Measurements from ENCODE around the gene THAP9. TPM values are rescaled to one million over a fixed set of nuclear protein-coding genes. Genes with fewer than 3 reads are reported as not detected.
"Not testable (repeated sequence)": the region's sequence is repeated elsewhere in the genome, so short reads cannot be mapped to it uniquely, and the experiment has no call there.

The THAP9 gene
- polyA plus RNA-seq, 3 donors: 1.4 to 1.9 (median 1.4) TPM

DNA sequence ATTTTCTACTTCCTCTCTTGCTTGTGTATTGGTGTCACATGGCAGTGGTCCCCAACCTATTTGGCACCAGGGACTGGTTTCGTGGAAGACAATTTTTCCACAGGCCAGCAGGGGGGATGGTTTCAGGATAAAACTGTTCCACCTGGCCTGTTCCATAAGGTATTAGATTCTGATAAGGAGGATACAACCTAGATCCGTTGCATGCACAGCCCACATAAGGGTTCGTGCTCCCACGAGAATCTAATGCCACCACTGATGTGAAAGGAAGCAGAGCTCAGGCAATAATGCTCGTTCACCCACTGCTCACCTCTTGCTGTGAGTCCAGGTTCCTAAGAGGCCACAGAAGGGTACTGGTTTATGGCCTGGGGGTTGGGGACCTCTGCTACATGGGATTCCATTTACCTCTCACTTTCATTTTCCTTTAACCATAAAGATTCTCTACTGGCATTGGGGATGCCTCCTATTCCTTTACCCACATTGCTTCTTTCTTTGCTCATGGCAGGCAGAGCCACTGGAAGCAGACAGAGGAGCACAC, 47.7 kb upstream of the THAP9 start:
- Histone ChIP-seq H3K27ac (ENCODE audit: low read depth in 1 of 2, low read length in 2 of 2) (peak overlapping the region in 1 of 2 donors; percentile 9), H3K27me3 (ENCODE audit: control insufficient read depth in 2 of 2, insufficient read depth in 2 of 2, low read length in 2 of 2) (no peaks in the 10 kb centered on the region), H3K4me3 (replicated peaks in 1 of 3; ENCODE audit: low read depth in 2 of 3, low read length in 3 of 3) (no peak overlapping the region), H3K9me3 (replicated peaks in 1 of 2; ENCODE audit: control insufficient read depth in 1 of 2, insufficient read depth in 1 of 2, low read length in 2 of 2) (no peaks in the 10 kb centered on the region), H3K4me1 (ENCODE audit: control insufficient read depth in 1 of 2, insufficient read depth in 2 of 2, low read length in 2 of 2) (no peaks in the 10 kb centered on the region), H3K9ac (ENCODE audit: insufficient read depth, low read length, poor library complexity, severe bottlenecking) (no peak overlapping the region), H3K79me2 (ENCODE audit: insufficient read depth, low read length) (peaks cover 3% of the 10 kb centered on the region), H3K36me3 (replicated peaks in 1 of 2; ENCODE audit: control insufficient read depth in 1 of 2, insufficient read depth in 2 of 2, low read length in 2 of 2) (peaks cover 92 to 100% of the 10 kb centered on the region in 2 donors), H3K4me2 (replicated peaks; ENCODE audit: extremely low read depth, low read length, poor library complexity, severe bottlenecking) (no peak overlapping the region), H2AFZ (ENCODE audit: insufficient read depth, low read depth, low read length, poor library complexity, severe bottlenecking) (no peak overlapping the region), H4K20me1 (ENCODE audit: insufficient read depth, low read length) (no peaks in the 10 kb centered on the region)
- WGBS (ENCODE audit: insufficient coverage): 67% methylated on average over 3 of the region's 5 CpGs
- peaks cover 80 to 93% of the 10 kb centered on the region in 2 donors for H3K36me3 Mint-ChIP-seq
- intact Hi-C loops (cut with micrococcal nuclease): loop anchor here in 1 of 2 donors (10.0 kb wide), 1 partner anchor 52 kb away; the partner anchor contains the start of gene THAP9
- H3K27me3 Mint-ChIP-seq (ENCODE audit: low read depth in 3 of 3): no peaks in the 10 kb centered on the region
- no peak for DNase-seq
- H3K27ac Mint-ChIP-seq: peak overlapping the region; percentile 5 to 75 (median 58)
- TF ChIP-seq CTCF (IDR thresholded peaks at IDR 0.05): no peak
- H3K9me3 Mint-ChIP-seq: no peaks in the 10 kb centered on the region
- no peak overlapping the region for H3K4me3 Mint-ChIP-seq
- no peaks in the 10 kb centered on the region for H3K4me1 Mint-ChIP-seq

DNA sequence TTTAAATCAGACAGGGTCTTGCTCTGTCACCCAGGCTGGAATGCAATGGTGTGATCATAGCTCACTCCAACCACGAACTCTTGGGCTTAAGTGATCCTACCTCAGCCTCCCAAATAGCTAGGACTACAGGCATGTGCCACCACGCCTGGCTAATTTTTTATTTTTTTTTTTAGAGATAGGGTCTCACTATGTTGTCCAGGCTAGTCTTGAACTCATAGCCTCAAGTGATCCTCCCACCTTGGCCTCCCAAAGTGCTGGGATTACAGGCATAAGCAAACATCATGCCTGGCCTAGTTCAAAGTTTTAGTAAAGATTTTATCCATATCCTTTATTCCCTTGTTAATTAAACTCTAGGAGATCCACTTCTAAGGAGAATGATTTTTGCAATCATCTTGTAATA, 40.0 kb upstream of the THAP9 start:
- not testable (repeated sequence) for H3K4me3 ChIP-seq (replicated peaks in 1 of 3; ENCODE audit: low read depth in 2 of 3, low read length in 3 of 3); H4K20me1 ChIP-seq (ENCODE audit: insufficient read depth, low read length); H3K4me1 Mint-ChIP-seq; H3K4me3 Mint-ChIP-seq; H3K27me3 ChIP-seq (ENCODE audit: control insufficient read depth in 2 of 2, insufficient read depth in 2 of 2, low read length in 2 of 2); H3K27ac ChIP-seq (ENCODE audit: low read depth in 1 of 2, low read length in 2 of 2); H3K4me1 ChIP-seq (ENCODE audit: control insufficient read depth in 1 of 2, insufficient read depth in 2 of 2, low read length in 2 of 2); H3K27me3 Mint-ChIP-seq (ENCODE audit: low read depth in 3 of 3); H3K9ac ChIP-seq (ENCODE audit: insufficient read depth, low read length, poor library complexity, severe bottlenecking); H3K9me3 Mint-ChIP-seq; DNase-seq; H2AFZ ChIP-seq (ENCODE audit: insufficient read depth, low read depth, low read length, poor library complexity, severe bottlenecking); H3K4me2 ChIP-seq (replicated peaks; ENCODE audit: extremely low read depth, low read length, poor library complexity, severe bottlenecking); H3K79me2 ChIP-seq (ENCODE audit: insufficient read depth, low read length); H3K9me3 ChIP-seq (replicated peaks in 1 of 2; ENCODE audit: control insufficient read depth in 1 of 2, insufficient read depth in 1 of 2, low read length in 2 of 2)
- WGBS (ENCODE audit: insufficient coverage): 100% methylated on average over 1 of the region's 2 CpGs
- Mint-ChIP-seq H3K27ac (peak overlapping the region in 1 of 7 donors; percentile 55), H3K36me3 (peaks cover 49 to 81% of the 10 kb centered on the region in 2 donors)
- peaks cover 53 to 86% of the 10 kb centered on the region in 2 donors for H3K36me3 ChIP-seq (replicated peaks in 1 of 2; ENCODE audit: control insufficient read depth in 1 of 2, insufficient read depth in 2 of 2, low read length in 2 of 2)
- intact Hi-C loops (cut with micrococcal nuclease): loop anchor here in 1 of 2 donors (10.0 kb wide), 1 partner anchor 424 kb away; the partner anchor contains the start of gene COQ2
